Stimulated activated CD8-positive, alpha-beta memory T cell treated with anti-CD3 and anti-CD28 coated beads, Interleukin-2, amount 100 ng/mL, for 1 hour (primary cell): ENCODE measurements around the gene CHST9.
"Not testable (repeated sequence)": the region's sequence is repeated elsewhere in the genome, so short reads cannot be mapped to it uniquely, and the experiment has no call there.

Source experiments
- DNase-seq, 2 donors: peaks; one replicate each; pipeline ENCODE4 v3.0.0-alpha.2; 2020; ENCODE audit warnings: low read depth in 2 of 2

Gene CHST9

GRCh38 chr18:27004056-27004829 is 180.9 kb downstream of the CHST9 start:
- DNase-seq = no peak

DNA sequence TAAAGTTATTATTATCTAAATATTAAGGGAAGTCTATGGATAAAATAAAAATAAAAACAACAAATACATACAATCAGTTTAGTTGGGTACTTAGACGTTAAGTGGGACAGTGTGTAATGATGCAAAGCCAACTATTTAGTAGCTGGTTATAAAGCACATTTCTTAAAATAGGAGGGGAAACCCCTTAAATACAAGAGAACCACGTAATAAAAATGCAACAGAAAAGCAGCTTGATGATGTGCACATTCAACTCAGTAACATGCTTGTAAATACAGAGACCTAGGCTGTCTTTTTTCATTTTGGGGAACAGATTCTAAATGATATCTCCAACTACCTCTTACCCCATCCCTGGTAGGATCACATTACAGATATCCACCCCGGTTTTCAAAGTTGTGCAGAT is 185.3 kb downstream of the CHST9 start:
- DNase-seq = no peak

DNA sequence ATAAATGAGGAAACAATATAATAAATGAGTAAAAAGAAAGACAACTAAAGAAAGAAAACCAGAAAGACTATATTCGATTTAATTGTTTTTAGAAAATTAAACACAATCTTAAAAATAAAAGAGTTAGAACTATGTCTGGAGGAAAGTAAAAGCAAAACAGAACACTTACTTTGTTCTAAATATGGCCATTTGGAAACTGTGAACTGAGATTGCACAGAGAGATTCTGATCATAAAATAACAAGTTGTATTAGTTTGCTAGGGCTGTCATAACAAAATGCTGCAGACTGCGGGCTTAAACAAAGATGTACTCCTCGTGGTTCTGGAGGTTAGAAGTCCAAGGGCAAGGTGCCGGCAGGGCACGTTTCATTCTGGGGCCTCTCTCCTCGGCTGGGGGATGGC is 191.5 kb downstream of the CHST9 start:
- no peak for DNase-seq

- DNase-seq = no peak
These were observed 192.2 kb downstream of the CHST9 start for GRCh38 chr18:26992926-26993325.

DNA sequence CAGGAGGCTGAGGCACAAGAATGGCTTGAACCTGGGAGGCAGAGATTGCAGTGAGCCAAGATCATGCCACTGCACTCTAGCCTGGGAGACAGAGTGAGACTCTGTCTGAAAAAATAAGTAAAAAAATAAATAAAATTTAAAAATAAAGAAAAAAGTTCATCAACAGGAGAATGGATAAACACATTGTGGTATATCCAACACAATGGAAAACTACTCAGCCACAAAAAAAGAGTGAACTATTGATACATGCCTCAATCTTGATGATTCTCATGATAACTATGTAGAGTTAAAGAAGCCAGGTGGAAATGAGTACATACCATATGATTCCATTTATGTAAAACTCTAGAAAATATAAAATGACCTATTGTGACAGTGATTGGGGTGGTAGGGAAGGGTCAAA is 195.3 kb downstream of the CHST9 start:
- no peak for DNase-seq

- no peak for DNase-seq
These were observed 203.6 kb downstream of the CHST9 start for GRCh38 chr18:26981360-26982082.

DNA sequence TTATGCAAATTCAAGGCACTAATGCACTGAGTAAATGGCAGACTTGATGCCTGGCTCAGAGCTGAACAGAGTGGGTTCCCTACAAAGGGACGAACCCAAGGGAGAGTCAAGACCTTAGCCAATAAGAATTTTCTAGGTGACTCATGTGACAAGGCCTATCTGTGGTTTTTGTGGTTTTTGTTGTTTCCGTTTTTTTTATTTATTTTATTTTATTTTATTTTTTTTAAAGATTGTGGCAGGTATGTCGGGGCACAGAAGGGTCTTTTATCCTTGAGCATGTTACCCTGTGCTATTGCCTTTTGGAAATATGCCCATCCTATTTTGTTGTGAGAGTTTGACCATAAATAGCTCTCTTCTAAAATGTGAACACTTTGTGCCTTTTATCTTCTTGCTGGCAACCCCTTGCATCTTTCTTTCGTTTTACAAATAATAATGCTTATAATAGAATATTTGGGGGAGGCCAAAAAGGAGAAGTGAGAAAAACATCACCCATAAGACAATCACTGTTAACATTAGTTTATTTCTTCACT is 206.2 kb downstream of the CHST9 start:
- DNase-seq = no peak

- DNase-seq = no peak
These were observed 207.3 kb downstream of the CHST9 start for GRCh38 chr18:26977781-26978180.

GRCh38 chr18:26976206-26976605 is 208.9 kb downstream of the CHST9 start:
- DNase-seq = no peak

DNA sequence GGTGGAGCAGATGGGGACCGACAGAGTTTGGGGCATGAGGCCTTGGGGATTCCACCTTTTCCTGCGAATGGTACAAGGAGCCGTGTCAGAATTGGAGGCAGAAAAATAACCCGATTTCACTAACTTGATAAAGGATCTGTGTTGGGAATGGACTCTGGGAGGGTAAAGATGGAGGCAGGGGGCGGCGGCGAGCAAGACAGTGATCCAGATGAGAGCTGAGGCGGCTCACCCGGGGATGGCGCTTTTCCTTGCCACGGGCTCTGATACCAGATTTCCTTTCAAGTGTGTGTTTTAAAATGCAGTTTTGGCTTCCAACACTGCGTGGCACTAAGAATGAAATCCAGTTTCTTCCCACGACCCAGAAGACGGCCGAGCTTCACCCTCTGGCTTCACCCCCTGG is 212.6 kb downstream of the CHST9 start:
- DNase-seq = not testable (repeated sequence)

- no peak for DNase-seq
These were observed 213.7 kb downstream of the CHST9 start for GRCh38 chr18:26971409-26971808.

GRCh38 chr18:26970637-26971036 is 214.5 kb downstream of the CHST9 start:
- no peak for DNase-seq

DNA sequence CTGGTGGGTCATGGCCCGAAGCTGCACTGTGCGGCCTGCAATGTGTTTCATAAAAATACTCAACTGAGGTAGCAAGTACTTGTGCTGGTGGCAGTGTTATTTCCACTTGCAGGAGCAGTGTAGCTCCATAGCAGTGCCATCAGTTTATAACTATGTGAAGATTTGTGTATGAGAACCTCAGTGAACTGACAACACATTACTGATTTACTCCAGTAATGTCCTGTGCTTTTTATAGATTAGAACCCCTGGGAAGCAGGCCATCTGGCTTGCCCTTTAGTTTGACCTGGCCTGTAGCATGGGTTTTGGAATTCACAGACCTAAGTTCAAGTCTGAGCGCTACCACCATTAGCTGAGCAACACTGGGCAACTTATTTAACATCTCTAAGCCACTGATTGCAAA is 219.9 kb downstream of the CHST9 start:
- no peak for DNase-seq

DNA sequence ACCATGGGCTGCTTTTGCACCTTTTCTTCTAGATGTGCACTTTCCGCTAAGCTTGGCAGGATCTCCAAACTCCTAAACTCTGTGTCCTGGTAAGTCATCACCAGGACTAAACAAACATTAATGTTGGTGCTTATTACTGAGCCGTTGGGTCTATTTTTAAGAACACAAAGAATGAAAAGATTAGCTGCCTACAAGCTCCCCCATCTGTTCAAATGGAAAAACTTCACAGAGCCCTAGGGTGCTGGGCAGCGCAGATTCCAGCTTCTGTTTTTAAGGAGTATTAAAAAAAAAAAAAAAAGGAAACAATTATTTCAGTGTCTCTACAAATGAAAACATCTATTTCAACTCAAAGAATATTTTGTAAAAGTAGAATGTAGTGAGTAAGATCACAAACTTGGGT is 221.8 kb downstream of the CHST9 start:
- DNase-seq = no peak

DNA sequence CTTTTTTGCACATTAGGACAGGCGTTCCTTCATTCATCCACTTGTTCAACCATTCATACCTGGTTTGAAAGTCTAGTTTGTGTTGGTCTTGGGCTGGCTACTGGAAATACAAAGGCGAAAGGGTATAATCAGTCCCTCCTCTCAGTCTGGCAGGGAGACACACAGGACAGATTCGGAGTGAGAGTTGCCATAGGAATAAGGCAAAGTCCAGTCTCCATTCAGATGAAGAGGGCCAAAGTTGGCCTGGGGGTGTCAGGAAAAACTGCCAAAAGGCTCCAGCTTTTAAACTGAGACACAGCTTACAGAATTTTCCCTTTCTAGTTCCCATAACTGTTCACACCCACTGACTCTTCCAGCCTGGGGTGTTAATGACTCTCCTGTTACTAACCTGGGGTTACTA is 223.3 kb downstream of the CHST9 start:
- no peak for DNase-seq

DNA sequence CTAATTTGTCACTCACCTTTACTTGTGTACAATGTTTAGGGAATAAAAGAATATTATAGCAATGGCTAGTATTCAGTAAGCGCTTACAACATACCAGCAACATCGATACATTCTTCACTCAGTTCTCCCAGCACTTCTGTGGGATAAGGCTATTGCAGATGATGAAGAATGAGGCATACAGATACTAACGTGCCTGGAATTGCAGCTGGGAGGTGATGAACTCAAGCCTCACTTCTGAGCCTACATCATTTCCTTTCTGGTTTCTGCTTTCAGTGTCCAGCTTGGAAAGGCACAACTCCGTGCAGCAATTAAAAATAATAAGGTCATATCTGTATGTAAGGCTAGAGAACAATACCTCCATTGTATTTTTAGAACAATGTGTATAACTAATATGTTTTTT is 224.2 kb downstream of the CHST9 start:
- DNase-seq = no peak

DNA sequence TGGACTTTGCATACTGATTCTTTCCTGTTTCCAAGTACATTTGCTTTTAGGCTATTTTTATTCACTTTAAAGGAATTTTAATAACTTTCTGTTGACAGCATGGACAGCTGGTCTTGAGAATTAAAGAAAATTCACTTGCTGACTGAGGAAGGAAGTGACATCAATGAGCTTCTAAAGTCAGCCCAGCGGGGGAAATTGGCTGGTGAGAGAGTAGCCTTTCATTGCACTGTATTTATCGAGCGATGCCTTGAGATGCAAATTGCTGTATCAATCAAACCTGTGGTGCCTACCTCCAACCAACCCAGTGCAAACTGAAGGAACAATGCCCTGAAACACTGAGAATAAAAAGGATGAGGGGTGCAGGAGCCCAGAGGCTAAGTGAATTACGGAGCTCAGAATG is 228.2 kb downstream of the CHST9 start:
- no peak for DNase-seq

DNA sequence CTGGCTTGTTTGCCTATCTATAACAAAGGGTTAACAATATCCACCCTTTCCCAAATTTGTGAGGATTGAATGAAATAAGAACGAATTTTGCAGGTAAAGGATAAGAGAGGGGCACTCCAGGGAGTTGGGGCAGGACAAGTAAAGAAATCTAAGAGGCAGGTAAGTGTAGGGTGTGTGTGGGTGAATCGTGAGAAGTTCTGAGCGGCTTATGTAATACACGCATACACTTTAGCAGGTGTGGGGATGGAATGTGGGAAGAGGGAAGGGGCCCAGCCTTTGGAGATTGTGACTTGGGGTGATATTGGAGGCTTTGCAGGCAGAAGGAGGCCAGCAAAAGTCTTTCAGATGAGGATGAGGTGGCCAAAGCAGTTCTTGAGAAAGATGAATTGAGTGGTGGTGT is 236.4 kb downstream of the CHST9 start:
- DNase-seq = no peak

- DNase-seq = no peak
These were observed 241.2 kb downstream of the CHST9 start for GRCh38 chr18:26943906-26944305.

GRCh38 chr18:26941584-26941983 is 243.5 kb downstream of the CHST9 start:
- DNase-seq = no peak

DNA sequence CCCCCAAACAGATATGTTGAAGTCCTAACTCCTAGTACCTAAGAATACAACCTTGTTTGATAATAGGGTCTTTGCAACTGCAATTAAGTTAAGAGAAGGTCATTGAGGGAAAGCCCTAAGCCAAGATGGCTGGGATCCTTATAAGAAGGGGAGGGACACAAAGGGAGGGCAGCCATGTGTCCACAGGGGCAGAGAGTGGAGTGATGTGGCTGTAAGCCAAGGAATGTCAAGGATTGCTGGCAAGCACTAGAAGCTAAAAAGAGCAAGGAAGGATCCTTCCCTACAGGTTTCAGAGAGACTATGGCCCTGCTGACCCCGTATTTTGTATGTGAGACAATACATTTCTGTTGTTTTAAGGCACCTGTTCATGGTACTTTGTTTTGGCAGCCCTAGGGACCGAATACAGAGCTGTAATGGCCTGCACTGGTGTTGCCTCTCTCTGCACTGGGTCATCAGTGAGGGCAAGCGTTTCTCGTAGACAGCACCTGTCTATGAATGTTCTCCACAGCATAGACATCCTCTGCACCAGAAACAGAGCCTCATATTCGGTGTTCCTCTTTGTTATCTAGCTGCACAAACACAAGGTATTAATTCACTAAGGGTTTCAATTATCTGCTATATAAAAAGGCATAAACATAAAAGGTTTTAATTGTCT is 244.2 kb downstream of the CHST9 start:
- no peak for DNase-seq

- no peak for DNase-seq
These were observed 253.4 kb downstream of the CHST9 start for GRCh38 chr18:26931659-26932058.

DNA sequence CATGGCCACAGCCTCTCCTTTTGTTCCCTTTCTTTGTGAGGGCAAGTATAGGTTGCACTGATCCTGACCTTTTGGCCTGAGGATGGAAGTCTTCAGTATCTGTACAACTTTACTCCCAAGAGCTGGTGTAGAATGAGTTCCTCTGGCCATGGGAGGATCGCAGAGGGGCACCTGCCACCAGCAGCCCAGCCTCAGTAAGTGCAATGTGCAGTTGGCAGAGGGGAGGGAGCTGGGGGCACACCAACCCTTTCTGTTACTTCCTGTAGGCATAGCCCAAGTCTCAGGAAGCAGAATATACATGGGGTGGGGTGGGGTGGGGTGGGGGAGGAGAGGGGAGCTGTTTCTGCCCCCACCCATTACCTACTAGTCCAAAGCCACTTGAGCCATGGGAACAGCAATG is 254.5 kb downstream of the CHST9 start:
- DNase-seq = no peak
